Skeletal muscle tissue (tissue), 5 donors: ENCODE results near the gene ARFRP1. TPM values are rescaled to one million over a fixed set of nuclear protein-coding genes. Genes with fewer than 3 reads are reported as not detected.

Experiments used
- H3K27ac ChIP-seq: one replicate; pipeline ENCODE4 v1.7.0; 2013; ENCODE audit warnings: mild to moderate bottlenecking, low read depth, low read length, inconsistent platforms
- H3K27me3 ChIP-seq, 3 donors: one replicate each; pipeline ENCODE4 v1.7.0; 2013; ENCODE audit warnings: low read length in 3 of 3; ENCODE audit not compliant: control insufficient read depth in 3 of 3, insufficient read depth in 3 of 3
- H3K36me3 ChIP-seq, 3 donors: one replicate each; pipeline ENCODE4 v1.7.0; 2013; ENCODE audit warnings: low read length in 3 of 3; ENCODE audit not compliant: control insufficient read depth in 3 of 3, insufficient read depth in 3 of 3
- H3K4me1 ChIP-seq, 3 donors: one replicate each; pipeline ENCODE4 v1.7.0; 2013; ENCODE audit warnings: low read length in 3 of 3, mild to moderate bottlenecking in 3 of 3; ENCODE audit not compliant: control insufficient read depth in 3 of 3, insufficient read depth in 3 of 3
- H3K4me3 ChIP-seq, 3 donors: one replicate each; pipeline ENCODE4 v1.7.0; 2013; ENCODE audit warnings: low read length in 3 of 3
- H3K9ac ChIP-seq, 3 donors: one replicate each; pipeline ENCODE4 v1.7.0; 2013; ENCODE audit warnings: low read length in 3 of 3, mild to moderate bottlenecking in 3 of 3, moderate library complexity in 2 of 3, low read depth in 1 of 3
- H3K9me3 ChIP-seq, 3 donors: one replicate each; pipeline ENCODE4 v1.7.0; 2013; ENCODE audit warnings: low read length in 3 of 3; ENCODE audit not compliant: control insufficient read depth in 3 of 3
- small RNA-seq: library from RNA; depleted of rRNA; stranded (forward); fragments of <200 nt; gene quantifications from one replicate; pipeline ENCODE3, GENCODE V24; 2014
- total RNA-seq: library from RNA; depleted of rRNA; stranded (reverse); fragments of >200 nt; gene quantifications from one replicate; pipeline ENCODE4 v1.2.3, GENCODE V29; 2014
- donor health status: Osteomylitis.

Gene ARFRP1
- total RNA-seq, 1 donor from 2014 or later = 13.0 TPM

DNA sequence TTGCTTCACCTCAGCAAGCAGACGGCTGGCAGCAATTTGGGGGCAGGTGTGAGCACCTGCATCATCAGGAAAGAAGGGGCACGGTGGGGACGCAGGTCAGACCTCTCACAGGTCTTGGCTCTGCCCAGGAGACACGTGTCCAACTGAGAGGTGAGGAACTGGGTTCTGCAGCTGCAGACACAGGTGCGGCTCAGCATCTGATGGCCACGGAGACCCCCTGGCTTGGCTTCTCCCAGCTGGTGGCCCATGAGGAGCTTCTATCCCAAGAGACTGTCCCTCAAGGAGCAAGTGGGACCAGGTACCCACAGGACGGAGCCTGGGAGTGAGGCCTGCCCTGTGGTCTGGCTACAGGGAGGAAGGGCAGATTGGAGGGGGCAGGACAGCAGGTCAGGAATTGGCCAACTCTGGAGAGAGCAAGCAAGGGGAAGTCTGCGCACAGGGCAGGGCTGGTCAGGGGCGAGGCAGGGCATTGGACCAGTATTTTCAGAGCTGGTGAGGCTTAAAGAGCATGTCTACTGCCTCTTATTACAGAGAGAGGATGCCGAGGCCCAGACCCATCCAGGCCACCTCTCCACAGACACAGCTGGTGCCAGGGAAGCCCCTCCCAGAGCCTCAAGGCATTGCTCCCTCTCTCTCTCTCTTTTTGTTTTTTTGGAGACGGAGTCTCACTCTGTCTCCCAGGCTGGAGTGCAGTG lies 58.7 kb downstream of the ARFRP1 start:
- peaks cover 13 to 33% (median 17%) of the 10 kb centered on the region in 3 donors for H3K27me3 ChIP-seq
- peaks cover 9 to 18% (median 10%) of the 10 kb centered on the region in 3 donors for H3K4me1 ChIP-seq
- H3K36me3 ChIP-seq = no peaks in the 10 kb centered on the region
- no peaks in the 10 kb centered on the region for H3K9me3 ChIP-seq
- H3K9ac ChIP-seq = no peak overlapping the region
- H3K27ac ChIP-seq = no peak overlapping the region
- H3K4me3 ChIP-seq = no peak overlapping the region

Small RNA genes lying within 50 kb of the gene (small RNA-seq; reads per million reads assigned to genes)
- gene LIME1 (not detected), gene TNFRSF6B (not detected)

Other genes with a start within 250 kb of the ARFRP1 start
- 1.6 TPM for gene KCNQ2, start 235.3 kb downstream of the ARFRP1 start, total RNA-seq
- 255 TPM for gene EEF1A2, start 208.9 kb downstream of the ARFRP1 start, total RNA-seq
- gene PPDPF, start 187.2 kb downstream of the ARFRP1 start, total RNA-seq = 24.0 TPM
- not detected for gene PTK6, start 170.6 kb downstream of the ARFRP1 start, total RNA-seq
- not detected for gene SRMS, start 160.2 kb downstream of the ARFRP1 start, total RNA-seq
- gene FNDC11, start 153.8 kb downstream of the ARFRP1 start, total RNA-seq = 0.52 TPM
- 12.5 TPM for gene HELZ2, start 133.7 kb downstream of the ARFRP1 start, total RNA-seq
- 5.7 TPM for gene GMEB2, start 80.9 kb downstream of the ARFRP1 start, total RNA-seq
- 10.4 TPM for gene STMN3, start 54.6 kb downstream of the ARFRP1 start, total RNA-seq
- 4.7 TPM for gene RTEL1, start 49.7 kb downstream of the ARFRP1 start, total RNA-seq
- not detected for gene TNFRSF6B, start 11.3 kb downstream of the ARFRP1 start, total RNA-seq
- 6.8 TPM for gene ZGPAT, start 63 bp upstream of the ARFRP1 start, total RNA-seq
- 0.52 TPM for gene LIME1, start 28.7 kb upstream of the ARFRP1 start, total RNA-seq
- 10.4 TPM for gene SLC2A4RG, start 31.8 kb upstream of the ARFRP1 start, total RNA-seq
- gene ZBTB46, start 123.3 kb upstream of the ARFRP1 start, total RNA-seq = 52.2 TPM
- not detected for gene ABHD16B, start 153.5 kb upstream of the ARFRP1 start, total RNA-seq
- gene TPD52L2, start 157.3 kb upstream of the ARFRP1 start, total RNA-seq = 29.2 TPM
- 30.3 TPM for gene DNAJC5, start 187.2 kb upstream of the ARFRP1 start, total RNA-seq
- gene UCKL1, start 248.4 kb upstream of the ARFRP1 start, total RNA-seq = 15.7 TPM